Retinal pigment epithelial cell (primary cell): ENCODE results near the gene MORF4L2.

Experiments
- DNase-seq: peaks from one replicate; pipeline ENCODE4 v3.0.0-alpha.2; 2010; ENCODE audit warnings: low read depth
- H3K4me3 ChIP-seq: 2 replicates; pipeline ENCODE4 v1.5.1; 2011; ENCODE audit warnings: mild to moderate bottlenecking, low read length, control low read depth, moderate library complexity
- CTCF ChIP-seq: conservative IDR thresholded peaks from 2 replicates; pipeline ENCODE4 v1.5.1; 2011; ENCODE audit warnings: low read depth, low read length, control low read depth, inconsistent platforms

Gene MORF4L2

GRCh38 chrX:103685396-103685795 is 1.1 kb downstream of the MORF4L2 start:
- DNase-seq, result no peak
- no peak for TF ChIP-seq CTCF

GRCh38 chrX:103681443-103681842 is 5.1 kb downstream of the MORF4L2 start:
- no peak overlapping the region for H3K4me3 ChIP-seq
- TF ChIP-seq CTCF, result no peak
- DNase-seq, result no peak

More at GRCh38 chrX:103685396-103685795, 1.1 kb downstream of the MORF4L2 start:
- H3K4me3 ChIP-seq, result peak overlapping the region; percentile 93

GRCh38 chrX:103678199-103678993 is 8.1 kb downstream of the MORF4L2 start:
- H3K4me3 ChIP-seq, result no peak overlapping the region
- TF ChIP-seq CTCF, result no peak
- DNase-seq, result no peak

- H3K4me3 ChIP-seq, result no peak overlapping the region
- no peak for DNase-seq
- TF ChIP-seq CTCF, result no peak
Observed at GRCh38 chrX:103674531-103675454, 11.7 kb downstream of the MORF4L2 start.

- no peak overlapping the region for H3K4me3 ChIP-seq
- no peak for DNase-seq
- TF ChIP-seq CTCF, result no peak
Observed at GRCh38 chrX:103669745-103670144, 16.8 kb downstream of the MORF4L2 start.

GRCh38 chrX:103666202-103667107 is 20.0 kb downstream of the MORF4L2 start:
- no peak for TF ChIP-seq CTCF
- no peak overlapping the region for H3K4me3 ChIP-seq
- DNase-seq, result no peak
